Testis (tissue), 2 donors: ENCODE measurements around the gene PIP4K2A.

Source experiments
- POLR2A ChIP-seq: fragments of 450-650 bp; IDR thresholded peaks from one replicate; pipeline ENCODE4 v1.6.1; 2017; ENCODE audit warnings: antibody characterized with exemption, mild to moderate bottlenecking, moderate library complexity
- TF ChIP-seq, protein P1 (sequence below), 3 experiments: fragments of 450-650 bp in 2 of 3; fragments of 200-600 bp in 1 of 3; sonication (generic) in 1 of 3; IDR thresholded peaks; one replicate each; pipeline ENCODE4 v1.5.1; 2016 to 2019; ENCODE audit warnings: antibody characterized with exemption in 3 of 3, mild to moderate bottlenecking in 2 of 3, moderate library complexity in 1 of 3

DNA sequence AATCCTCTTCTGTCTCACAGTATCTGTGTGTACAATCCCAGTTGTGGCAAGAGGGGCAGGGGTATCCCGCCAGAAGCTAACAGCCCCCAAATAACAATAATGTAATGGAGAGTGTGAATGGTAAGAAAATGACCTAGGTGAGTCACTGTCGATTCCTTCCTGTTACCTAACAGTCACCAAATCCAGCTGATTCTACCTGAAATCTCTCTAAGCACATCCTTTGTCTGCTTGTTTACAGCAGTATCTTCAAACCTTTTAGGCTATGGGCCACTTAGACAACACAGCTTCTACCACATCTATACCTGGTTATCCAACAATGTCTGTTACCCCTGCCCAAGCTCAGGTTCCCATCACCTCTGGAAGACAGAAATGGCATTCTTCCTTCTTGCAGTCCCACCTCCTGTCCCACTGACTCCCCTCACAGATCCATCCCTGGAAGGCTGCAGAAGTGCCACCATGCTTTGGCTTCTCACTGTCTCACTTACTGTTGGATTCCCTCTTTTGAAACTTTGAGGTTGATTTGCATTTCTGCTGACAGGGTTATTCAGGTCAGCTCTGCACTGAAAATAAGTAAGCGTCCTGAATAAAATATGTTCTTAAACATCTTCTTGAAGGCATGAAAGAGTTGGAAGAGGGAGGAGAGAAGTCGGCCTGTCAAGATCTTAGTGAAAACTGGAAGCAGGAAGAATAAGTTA is 13.1 kb downstream of the PIP4K2A start:
- TF ChIP-seq, protein P1, sequence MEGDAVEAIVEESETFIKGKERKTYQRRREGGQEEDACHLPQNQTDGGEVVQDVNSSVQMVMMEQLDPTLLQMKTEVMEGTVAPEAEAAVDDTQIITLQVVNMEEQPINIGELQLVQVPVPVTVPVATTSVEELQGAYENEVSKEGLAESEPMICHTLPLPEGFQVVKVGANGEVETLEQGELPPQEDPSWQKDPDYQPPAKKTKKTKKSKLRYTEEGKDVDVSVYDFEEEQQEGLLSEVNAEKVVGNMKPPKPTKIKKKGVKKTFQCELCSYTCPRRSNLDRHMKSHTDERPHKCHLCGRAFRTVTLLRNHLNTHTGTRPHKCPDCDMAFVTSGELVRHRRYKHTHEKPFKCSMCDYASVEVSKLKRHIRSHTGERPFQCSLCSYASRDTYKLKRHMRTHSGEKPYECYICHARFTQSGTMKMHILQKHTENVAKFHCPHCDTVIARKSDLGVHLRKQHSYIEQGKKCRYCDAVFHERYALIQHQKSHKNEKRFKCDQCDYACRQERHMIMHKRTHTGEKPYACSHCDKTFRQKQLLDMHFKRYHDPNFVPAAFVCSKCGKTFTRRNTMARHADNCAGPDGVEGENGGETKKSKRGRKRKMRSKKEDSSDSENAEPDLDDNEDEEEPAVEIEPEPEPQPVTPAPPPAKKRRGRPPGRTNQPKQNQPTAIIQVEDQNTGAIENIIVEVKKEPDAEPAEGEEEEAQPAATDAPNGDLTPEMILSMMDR (IDR thresholded peaks at IDR 0.05): no peak
- TF ChIP-seq POLR2A: no peak
